Measurements from ENCODE around the gene GNG13. TPM values are rescaled to one million over a fixed set of nuclear protein-coding genes. Genes with fewer than 3 reads are reported as not detected.
A peak's percentile ranks its signal among the peaks of the same experiment; 100 is the strongest.

The GNG13 gene
- total RNA-seq, 1 experiment from 2014 or later = not detected

DNA sequence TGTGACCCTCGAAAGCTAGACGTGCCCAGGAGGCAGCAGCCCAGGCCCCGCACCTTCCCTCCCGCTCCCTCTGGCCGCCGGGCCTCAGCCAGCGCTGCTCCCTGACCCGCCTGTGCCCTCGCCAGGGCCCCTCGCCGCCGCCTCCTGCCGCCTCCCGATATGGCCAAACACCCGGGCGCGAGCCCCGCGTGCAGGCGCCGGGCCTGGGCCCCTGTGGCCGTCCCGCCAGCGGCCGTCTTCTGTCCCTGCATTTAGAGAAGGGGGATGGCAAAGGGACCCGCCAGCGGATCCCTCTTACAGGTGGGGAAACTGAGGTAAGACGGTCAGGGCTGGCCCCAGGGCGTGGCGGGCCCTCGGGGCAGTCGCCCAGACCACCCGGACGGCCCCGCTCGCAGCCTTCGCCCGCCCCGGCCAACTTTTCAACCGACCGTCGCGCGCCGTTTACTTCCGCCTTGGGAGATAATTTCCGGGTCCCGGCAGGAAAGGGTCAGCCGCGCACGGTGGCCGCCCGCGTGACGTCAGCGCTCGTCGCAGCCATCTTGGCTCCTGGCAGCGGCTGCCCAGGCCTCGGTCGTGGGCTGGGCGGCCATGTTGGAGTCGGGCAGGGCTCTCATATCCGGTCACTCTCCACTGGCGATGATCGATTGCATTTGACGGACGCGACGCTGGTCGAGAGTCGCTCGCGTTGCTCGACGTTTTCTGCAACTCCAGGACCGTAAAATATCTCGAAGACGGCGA lies 7.0 kb upstream of the GNG13 start:
- H3F3A ChIP-seq (ENCODE audit: low read length, unreplicated experiment) = no peaks in the 10 kb centered on the region
- ATAC-seq (peak; percentile 94), DNase-seq (peak; percentile 87)
- H3K9ac ChIP-seq (ENCODE audit: low read length) = peak overlapping the region; percentile 89
- no peaks in the 10 kb centered on the region for H3K36me3 ChIP-seq (ENCODE audit: low read depth, low read length)
- H3K4me1 ChIP-seq (ENCODE audit: insufficient read depth, low read length) = peaks cover 3% of the 10 kb centered on the region; the same call in 1 of the 2 replicates
- peak overlapping the region; percentile 98 for H3K4me2 ChIP-seq (ENCODE audit: low read length)
- no peaks in the 10 kb centered on the region for H4K20me1 ChIP-seq (ENCODE audit: low read length)
- BruUV-seq (replicated peaks) = no TSS peak
- peak overlapping the region; percentile 86 for H3K4me3 ChIP-seq (ENCODE audit: low read length)
- ChIA-PET CTCF (no interaction called here), POLR2A (ENCODE audit: unreplicated experiment) (no interaction called here)
- peaks cover 5% of the 10 kb centered on the region for H3K79me2 ChIP-seq (ENCODE audit: low read length)
- TF ChIP-seq EZH2phosphoT487 (IDR thresholded peaks at IDR 0.05; ENCODE audit: borderline replicate concordance, low read length) = no peak
- no peak for TF ChIP-seq EZH2 (IDR thresholded peaks at IDR 0.05; ENCODE audit: low read length, unreplicated experiment)
- no peak for TF ChIP-seq CTCF (conservative IDR thresholded peaks at IDR 0.05; ENCODE audit: low read depth, low read length)
- no peaks in the 10 kb centered on the region for H3K9me3 ChIP-seq (ENCODE audit: low read length)
- intact Hi-C loops (cut with micrococcal nuclease) = no loop called here
- peak overlapping the region; percentile 52 for H3K27ac ChIP-seq (ENCODE audit: low read length)
- peak overlapping the region; percentile 99 for H2AFZ ChIP-seq (ENCODE audit: low read length)
- H3K27me3 ChIP-seq (ENCODE audit: low read length) = no peaks in the 10 kb centered on the region
- no peaks in the 10 kb centered on the region for H3K9me2 ChIP-seq (replicated peaks; ENCODE audit: low read length)

DNA sequence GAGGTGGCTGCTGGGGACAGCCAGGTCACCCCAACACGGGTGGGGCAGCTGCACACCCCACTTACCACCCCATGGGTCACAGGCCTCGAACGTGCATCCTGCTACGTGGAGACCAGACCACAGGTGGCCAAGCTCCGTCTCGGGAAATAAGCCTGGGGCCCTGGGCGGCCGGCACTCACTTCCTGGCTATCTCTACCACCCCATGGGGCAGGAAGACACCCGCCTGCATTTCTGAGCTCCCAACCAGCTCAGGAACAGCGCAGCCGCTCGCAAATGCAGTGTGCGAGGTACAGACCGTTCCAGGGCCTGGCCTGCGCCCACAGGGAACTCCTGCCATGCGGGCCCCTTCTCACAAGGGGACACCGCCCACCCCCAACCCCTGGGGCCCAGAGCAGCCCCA lies 4.9 kb upstream of the GNG13 start:
- no peak overlapping the region for H3K9ac ChIP-seq (ENCODE audit: low read length)
- H3K9me2 ChIP-seq (replicated peaks; ENCODE audit: low read length) = no peaks in the 10 kb centered on the region
- H3K9me3 ChIP-seq (ENCODE audit: low read length) = no peaks in the 10 kb centered on the region
- no peaks in the 10 kb centered on the region for H3K36me3 ChIP-seq (ENCODE audit: low read depth, low read length)
- H4K20me1 ChIP-seq (ENCODE audit: low read length) = no peaks in the 10 kb centered on the region
- H3K79me2 ChIP-seq (ENCODE audit: low read length) = peaks cover 5% of the 10 kb centered on the region
- no peak overlapping the region for H3K4me2 ChIP-seq (ENCODE audit: low read length)
- no peak overlapping the region for H3K27ac ChIP-seq (ENCODE audit: low read length)
- no peaks in the 10 kb centered on the region for H3F3A ChIP-seq (ENCODE audit: low read length, unreplicated experiment)
- BruUV-seq (replicated peaks) = no TSS peak
- ATAC-seq (no peak), DNase-seq (no peak)
- no peak overlapping the region for H2AFZ ChIP-seq (ENCODE audit: low read length)
- H3K4me1 ChIP-seq (ENCODE audit: insufficient read depth, low read length) = peaks cover 3% of the 10 kb centered on the region; the same call in 1 of the 2 replicates
- no peaks in the 10 kb centered on the region for H3K27me3 ChIP-seq (ENCODE audit: low read length)
- ChIA-PET POLR2A (ENCODE audit: unreplicated experiment) (no interaction called here), CTCF (no interaction called here)
- no peak for TF ChIP-seq EZH2 (IDR thresholded peaks at IDR 0.05; ENCODE audit: low read length, unreplicated experiment)
- no peak for TF ChIP-seq CTCF (conservative IDR thresholded peaks at IDR 0.05; ENCODE audit: low read depth, low read length)
- no peak for TF ChIP-seq EZH2phosphoT487 (IDR thresholded peaks at IDR 0.05; ENCODE audit: borderline replicate concordance, low read length)
- H3K4me3 ChIP-seq (ENCODE audit: low read length) = no peak overlapping the region
- intact Hi-C loops (cut with micrococcal nuclease) = no loop called here

Measured in PC-3 (cell line).